HuH-7.5 (cell line): ENCODE data around the gene VPS39.

ENCODE experiments used
- DNase-seq: peaks from one replicate; pipeline ENCODE4 v3.0.0; 2011; ENCODE audit warnings: low spot score

VPS39 gene

DNA sequence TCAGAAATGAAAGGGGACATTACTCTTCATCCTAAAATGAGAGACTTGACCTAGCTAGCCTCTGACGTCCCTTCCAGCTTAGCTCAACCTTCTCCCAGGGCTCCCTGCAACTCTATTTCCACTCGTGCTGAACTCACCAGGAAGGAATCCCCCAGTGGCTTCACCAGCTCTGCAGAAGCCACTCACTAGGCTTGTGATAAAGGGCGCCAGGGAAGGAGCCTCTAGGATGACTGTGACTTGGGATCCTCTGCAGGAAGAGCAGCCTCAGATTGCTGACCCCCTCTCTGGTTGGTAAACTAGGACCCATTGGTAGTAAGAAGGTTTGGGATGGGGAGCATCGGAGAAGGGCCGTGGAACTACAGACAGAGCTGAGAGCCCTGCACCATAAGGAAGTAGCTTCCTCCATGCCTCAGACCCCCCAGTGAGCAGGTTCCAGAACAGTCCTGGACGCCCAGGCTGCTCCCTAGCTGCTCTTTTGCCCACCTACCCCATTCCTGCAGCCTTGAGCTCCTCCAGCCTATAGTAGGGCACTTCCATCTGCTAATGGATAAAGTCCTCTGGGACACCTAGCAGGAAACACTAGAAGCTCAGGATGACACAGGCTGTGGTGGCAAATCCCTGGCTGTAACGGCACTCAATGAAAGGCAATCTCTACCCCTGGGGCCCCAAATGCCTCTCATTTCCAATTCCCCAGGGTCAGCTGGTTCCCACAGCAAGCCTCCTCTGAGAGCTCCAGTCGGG lies 77.7 kb downstream of the VPS39 start:
- no peak for DNase-seq

- DNase-seq: no peak
Observed at GRCh38 chr15:42129364-42129763, 78.7 kb downstream of the VPS39 start.

- DNase-seq: no peak
Observed at GRCh38 chr15:42128476-42128875, 79.6 kb downstream of the VPS39 start.

DNA sequence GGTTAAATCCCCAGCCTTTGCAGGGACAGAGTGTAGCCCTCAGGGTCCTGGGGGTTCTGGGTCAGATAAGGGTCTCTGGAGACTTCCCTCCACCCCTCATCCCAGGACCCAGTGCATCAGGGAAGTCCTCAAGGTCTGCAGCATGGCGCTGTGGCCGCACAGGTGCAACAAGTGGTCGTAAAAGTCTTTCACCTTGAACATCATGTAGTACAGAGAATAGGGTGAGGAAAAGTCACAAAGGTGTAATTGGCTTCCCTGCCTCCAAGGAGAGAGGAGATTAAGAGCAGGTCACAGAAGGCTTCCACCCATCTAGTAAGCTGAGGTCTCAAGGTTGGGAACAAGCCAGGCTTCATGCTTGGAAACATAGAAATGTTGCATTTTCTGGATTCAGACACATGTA lies 84.6 kb downstream of the VPS39 start:
- DNase-seq: no peak

DNA sequence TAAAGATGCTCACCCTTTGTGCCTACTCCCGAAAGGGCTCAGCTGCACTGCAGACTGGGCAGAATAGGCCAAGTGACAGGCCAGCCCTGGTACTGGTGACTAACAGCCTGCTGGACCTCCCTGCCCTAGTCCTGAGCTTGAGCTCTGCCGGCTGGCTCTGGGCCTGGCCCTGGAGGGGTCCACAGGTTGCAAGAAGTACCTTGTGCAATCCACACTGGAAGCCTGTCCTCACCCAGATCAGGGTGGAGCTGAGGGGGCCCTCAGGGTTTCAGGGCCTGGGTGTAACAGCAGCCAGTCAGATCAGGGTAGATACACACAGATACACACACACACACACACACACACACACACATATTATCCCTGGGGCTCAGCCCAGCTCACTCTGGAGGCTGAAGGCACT lies 86.4 kb downstream of the VPS39 start:
- DNase-seq: no peak

DNA sequence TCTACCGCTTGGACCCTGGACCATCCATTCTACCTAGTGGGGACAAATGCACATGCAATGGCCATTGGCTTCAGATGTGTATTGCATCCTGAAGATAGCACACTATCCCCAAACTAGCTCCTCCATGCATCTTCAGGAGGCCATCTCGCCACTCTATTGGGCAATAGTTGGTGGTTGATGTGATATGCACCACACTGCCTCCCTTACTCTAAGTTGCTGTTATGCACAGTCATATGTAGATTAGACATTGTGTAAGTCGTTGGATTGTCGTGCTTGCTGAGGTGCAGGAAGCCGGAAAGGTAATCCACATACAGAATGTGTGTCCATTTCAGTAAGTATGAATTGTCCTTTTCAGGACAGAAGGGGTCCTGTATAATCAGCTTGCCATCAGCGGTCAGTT lies 87.1 kb downstream of the VPS39 start:
- DNase-seq: no peak

DNA sequence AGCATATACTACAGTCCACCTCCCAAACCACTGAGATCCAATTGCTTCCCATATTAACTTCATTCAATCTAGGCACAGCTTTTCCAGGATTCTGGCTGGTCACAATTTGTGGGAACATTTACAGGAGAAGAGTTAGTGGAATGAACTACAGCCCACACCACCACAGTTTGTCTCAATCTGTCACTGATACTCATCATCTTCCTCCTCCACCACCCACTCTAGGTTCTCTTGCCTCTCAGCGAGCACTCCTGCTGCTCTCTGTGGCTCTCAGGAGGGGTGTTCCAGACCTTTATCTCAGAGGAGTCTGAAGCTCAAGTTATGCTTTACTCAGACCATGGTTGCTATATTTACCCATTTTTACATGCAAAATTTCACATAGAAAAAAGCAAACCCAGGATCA lies 87.8 kb downstream of the VPS39 start:
- DNase-seq: no peak

DNA sequence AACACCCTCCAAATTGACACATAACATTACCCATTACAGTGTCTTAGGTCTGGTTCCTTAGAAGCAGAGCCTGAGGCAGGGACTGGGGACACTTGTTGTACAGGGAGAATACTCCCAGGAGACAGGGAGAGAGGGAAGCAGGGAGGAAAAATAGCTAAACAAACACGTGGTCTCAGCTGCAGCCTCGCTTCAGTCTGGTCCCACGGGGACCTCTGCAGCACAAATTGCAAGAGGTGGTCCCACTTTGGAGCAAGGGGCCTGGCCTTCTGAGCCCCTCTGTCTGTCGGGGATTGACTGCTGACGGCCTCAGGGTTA lies 88.7 kb downstream of the VPS39 start:
- no peak for DNase-seq

- no peak for DNase-seq
Observed at GRCh38 chr15:42118650-42119445, 89.3 kb downstream of the VPS39 start.

- no peak for DNase-seq
Observed at GRCh38 chr15:42111924-42112323, 96.2 kb downstream of the VPS39 start.

DNA sequence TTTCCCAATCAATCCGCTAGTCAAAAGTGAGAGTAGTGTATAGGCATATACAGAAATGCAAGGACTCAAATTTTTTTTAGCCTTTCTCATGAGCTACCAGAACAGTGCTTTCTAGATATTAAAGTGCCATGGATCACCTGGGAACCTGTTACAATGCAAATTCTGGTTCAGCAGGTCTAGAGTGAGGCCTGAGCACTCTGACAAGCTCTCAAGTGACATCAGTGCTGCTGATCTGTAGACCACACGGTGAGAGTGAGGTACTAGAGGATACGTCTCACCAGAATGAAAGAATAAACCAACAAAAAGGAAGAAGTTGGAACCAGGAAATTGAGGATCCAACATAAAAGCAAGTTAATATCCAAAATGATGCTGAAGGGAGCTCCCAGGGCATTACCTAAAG lies 97.7 kb downstream of the VPS39 start:
- no peak for DNase-seq

- DNase-seq: no peak
Observed at GRCh38 chr15:42108806-42109205, 99.3 kb downstream of the VPS39 start.
